Activated T-cell treated with anti-CD3 and anti-CD28 coated beads for 24 hours (primary cell): ENCODE results near the gene OR7A5.
"Not testable (repeated sequence)": the region's sequence is repeated elsewhere in the genome, so short reads cannot be mapped to it uniquely, and the experiment has no call there.

Experiments
- DNase-seq: peaks from one replicate; pipeline ENCODE4 v3.0.0-alpha.2; 2020; ENCODE audit warnings: low read depth

OR7A5 gene

DNA sequence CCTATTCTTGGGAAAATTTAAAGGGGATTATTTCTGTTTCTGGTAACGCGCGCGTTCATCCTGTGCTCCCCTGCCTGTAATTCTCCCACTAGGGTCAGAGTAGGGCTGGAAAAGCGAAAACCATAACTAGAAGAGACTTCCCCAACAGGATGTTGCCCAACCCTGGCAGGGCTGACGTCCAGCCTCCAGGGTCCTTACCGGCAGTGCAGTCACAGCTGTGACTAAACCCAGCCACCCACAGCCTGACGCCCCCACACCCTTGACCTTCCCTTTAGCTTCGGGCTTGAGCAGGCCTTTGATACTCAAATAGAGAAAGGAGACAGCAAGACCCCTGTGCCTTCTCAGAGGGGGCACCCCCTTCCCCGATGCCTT lies 50.3 kb downstream of the OR7A5 start:
- DNase-seq = not testable (repeated sequence)

DNA sequence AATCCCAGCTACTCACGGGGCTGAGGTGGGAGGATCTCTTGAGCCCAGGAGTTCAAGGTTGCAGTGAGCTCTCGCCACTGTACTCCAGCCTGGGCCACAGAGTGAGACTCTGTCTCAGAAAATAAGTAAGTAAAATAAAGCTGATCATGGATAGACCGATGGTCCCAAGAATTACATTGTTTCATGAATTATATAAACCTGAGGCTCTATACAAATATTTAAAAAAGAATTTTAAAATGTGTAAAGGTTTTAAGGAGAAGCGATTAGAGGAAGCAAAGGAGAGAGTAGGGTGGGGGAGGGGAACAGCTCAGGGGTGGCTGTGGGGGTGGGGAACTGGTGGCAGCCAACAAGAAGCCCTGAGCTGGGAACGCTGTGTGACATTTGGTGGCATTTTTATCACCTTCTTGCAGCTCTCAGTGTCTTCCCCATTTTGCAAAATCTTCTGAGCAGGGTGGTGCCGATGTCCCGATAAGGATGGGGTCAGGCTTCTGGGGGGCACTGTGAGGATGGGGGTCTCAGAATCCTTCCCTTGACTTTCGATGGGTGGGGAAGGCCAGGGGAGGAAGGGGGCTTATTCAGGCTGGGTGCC lies 51.5 kb downstream of the OR7A5 start:
- not testable (repeated sequence) for DNase-seq

DNA sequence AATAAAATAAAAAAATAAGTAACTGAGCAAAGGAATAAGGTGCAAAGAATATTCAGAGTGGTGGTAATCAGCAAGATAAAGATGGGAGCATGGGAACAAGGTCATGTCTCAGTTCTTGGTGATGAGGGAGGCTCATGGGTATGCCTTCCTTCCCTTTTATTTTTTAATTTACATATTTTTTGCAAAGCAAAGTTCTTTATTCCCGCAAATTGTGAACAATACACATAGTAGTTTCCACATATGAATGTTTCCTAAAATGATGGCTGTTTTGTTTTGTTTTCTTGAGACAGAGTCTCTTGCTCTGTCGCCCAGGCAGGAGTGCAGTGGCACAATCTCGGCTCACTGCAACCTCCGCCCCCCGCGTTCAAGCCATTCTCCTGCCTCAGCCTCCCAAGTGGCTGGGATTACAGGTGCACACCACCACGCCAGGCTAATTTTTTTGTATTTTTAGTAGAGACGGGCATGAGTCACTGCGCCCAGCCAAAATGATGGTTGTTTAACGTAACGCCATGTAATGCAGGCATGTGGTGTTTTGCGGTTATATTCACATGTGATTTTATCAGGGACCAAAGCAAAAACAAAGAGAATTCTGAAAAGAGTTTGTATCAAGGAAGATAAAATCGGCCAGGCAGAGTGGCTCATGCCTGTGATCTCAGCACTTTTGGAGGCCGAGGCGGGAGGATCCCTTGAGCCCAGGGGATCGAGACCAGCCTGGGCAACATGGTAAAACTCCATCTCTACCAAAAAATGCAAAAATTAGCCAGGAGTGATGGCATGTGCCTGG lies 52.2 kb downstream of the OR7A5 start:
- no peak for DNase-seq

DNA sequence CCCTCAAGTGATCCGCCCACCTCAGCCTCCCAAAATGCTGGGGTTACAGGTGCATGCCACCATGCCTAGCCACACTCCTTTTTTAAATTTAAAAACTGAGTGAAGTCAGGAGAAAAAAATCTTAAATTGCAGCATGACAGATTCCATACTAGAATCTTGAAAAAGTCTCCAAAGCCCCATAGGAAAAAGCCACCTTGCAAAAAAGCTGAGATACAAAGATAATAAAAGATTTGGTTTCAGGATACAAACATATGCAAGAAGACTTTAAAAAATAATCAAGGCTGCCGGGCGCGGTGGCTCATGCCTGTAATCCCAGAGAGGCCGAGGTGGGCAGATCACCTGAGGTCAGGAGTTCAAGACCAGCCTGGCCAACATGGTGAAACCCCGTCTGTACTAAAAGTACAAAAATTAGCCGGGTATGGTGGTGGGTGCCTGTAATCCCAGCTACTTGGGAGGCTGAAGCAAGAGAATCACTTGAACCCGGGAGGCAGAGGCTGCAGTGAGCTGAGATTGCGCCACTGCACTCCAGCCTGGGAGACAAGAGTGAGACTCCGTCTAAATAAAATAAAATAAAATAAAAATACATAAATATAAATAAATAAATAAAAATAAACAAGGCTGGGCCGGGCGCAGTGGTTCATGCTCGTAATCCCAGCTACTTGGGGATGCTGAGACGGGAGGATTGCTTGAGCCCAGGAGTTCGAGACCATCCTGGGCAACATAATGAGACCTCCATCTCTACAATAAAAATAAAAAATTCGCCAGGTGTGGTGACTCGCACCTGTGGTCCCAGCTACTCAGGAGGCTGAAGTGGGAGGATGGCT lies 53.1 kb downstream of the OR7A5 start:
- DNase-seq = not testable (repeated sequence)

DNA sequence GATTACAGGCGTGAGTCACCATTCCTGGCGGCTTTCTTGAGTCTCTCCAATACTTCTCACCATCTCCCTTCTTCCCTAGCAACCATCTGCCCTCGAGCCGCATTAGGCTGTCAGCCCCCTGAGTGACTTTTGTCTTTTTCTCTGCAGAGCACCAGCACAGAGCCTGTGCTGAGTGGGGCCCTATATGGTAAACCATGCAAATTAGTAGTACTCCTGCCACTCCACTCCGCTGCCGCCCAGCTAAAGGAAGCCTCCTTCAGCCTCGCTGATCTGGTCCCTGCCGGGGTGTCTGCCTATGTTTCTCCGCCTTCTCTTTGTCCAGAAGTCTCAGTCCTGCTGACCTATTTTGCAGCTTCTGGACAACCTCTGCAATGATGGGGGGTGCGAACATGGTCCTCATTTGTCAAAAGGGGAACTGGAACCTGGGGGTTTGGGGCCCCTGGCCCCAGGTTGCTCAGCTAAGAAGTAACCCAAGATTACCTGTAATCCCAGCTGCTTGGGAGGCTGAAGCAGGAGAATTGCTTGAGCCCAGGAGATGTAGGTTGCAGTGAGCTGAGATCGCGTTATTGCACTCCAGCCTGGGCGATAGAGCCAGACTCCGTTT lies 54.3 kb downstream of the OR7A5 start:
- not testable (repeated sequence) for DNase-seq

DNA sequence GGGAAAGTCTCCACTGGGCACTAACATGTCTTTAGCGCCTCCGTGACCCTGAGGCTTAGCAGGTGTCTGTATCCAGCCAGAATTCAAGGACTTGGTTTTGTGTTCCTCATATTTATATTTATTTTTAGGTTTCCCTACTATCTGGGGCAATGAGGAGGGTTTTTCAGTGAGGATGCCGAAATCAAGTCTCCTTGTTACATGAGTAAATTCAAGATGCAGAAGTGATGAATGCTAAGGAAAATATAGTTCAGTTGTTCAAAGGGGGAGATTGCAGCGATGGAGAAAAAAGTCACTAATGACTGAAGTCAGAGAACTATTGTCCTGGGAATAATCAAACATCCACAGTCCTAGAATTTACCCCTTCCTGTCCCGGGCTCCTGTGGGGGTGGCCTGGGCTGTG lies 55.8 kb downstream of the OR7A5 start:
- no peak for DNase-seq

DNA sequence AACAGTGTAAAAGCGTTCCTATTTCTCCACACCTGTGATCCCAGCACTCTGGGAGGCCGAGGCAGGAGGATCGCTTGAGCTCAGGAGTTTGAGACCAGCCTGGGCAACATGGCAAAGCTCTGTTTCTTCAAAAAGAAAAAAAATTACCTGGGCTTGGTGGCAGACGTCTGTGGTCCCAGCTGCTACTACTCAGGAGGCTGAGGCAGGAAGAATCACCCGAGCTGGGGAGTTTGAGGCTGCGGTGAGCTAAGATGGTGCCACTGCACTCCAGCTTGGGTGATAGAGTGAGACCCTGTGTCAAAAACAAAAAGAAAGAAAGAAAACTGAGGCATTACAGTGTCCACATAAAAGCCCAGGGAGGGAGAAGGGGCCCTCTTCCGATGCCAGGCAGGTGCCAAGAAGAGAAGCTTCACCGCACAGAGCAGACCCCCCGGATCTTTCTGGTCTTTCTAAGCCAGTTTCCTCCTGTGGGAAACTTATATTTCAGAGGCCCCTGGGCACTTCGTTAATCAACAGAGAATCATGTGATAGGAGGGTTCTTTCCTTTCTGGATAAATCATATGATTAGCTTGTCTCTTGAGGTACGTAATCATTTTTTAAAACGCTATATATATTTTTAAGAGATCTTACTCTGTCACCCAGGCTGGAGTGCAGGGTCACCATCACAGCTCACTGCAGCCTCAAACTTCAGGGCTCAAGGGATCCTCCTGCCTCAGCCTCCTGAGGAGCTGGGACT lies 56.7 kb downstream of the OR7A5 start, which contains the start of gene ADGRE2:
Gene ADGRE2, minus strand, starts transcription at position 451 of the 736 bp plus-strand sequence. CDS start 1,804 bp downstream, outside the sequence.
- not testable (repeated sequence) for DNase-seq

DNA sequence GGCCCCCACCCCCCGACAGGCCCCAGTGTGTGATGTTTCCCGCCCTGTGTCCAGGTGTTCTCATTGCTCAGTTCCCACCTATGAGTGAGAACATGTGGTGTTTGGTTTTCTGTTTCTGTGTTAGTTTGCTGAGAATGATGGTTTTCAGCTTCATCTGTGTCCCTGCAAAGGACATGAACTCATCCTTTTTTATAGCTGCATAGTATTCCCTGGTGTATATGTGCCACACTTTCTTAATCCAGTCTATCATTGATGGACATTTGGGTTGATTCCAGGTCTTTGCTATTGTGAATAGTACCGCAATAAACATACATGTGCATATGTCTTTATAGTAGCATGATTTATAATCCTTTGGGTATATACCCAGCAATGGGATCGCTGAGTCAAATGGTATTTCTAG lies 57.3 kb downstream of the OR7A5 start:
- not testable (repeated sequence) for DNase-seq
